HG03103 (cell line): ENCODE data around the gene NBPF6.
"Not testable (repeated sequence)": the region's sequence is repeated elsewhere in the genome, so short reads cannot be mapped to it uniquely, and the experiment has no call there.

Experiments
- ATAC-seq: cut with Tn5 transposase; IDR thresholded peaks from one replicate; pipeline ENCODE4 v1.9.1; 2021; ENCODE audit warnings: low read depth; ENCODE audit not compliant: unreplicated experiment

The NBPF6 gene

GRCh38 chr1:108495008-108495407 is 44.9 kb downstream of the NBPF6 start:
- ATAC-seq = not testable (repeated sequence)

GRCh38 chr1:108496856-108497255 is 46.7 kb downstream of the NBPF6 start:
- ATAC-seq = not testable (repeated sequence)

GRCh38 chr1:108502138-108502537 is 52.0 kb downstream of the NBPF6 start:
- no peak for ATAC-seq

- ATAC-seq = no peak
Observed at GRCh38 chr1:108502624-108503023, 52.5 kb downstream of the NBPF6 start.

GRCh38 chr1:108503062-108503733 is 53.1 kb downstream of the NBPF6 start:
- ATAC-seq = no peak

- ATAC-seq = peak; percentile 74
Observed at GRCh38 chr1:108504447-108504846, 54.3 kb downstream of the NBPF6 start.

- ATAC-seq = no peak
Observed at GRCh38 chr1:108505763-108506070, 55.6 kb downstream of the NBPF6 start.

- no peak for ATAC-seq
Observed at GRCh38 chr1:108511764-108512163, 61.6 kb downstream of the NBPF6 start.

- peak; percentile 56 for ATAC-seq
Observed at GRCh38 chr1:108512239-108513043, 62.3 kb downstream of the NBPF6 start.

GRCh38 chr1:108513044-108513415 is 62.9 kb downstream of the NBPF6 start:
- ATAC-seq = no peak

- ATAC-seq = not testable (repeated sequence)
Observed at GRCh38 chr1:108513914-108514313, 63.8 kb downstream of the NBPF6 start.

- ATAC-seq = not testable (repeated sequence)
Observed at GRCh38 chr1:108517301-108517897, 67.3 kb downstream of the NBPF6 start.
